Adipocyte (in vitro differentiated cells): ENCODE results near the gene FAM181A.

Experiments
- DNase-seq: peaks from one replicate; pipeline ENCODE4 v3.0.0-alpha.2; 2015; ENCODE audit warnings: low read depth
- H3K27me3 ChIP-seq: replicated peaks from 2 replicates; pipeline ENCODE4 v1.7.0; 2013; ENCODE audit warnings: mild to moderate bottlenecking, low read length, moderate library complexity; ENCODE audit not compliant: control insufficient read depth, insufficient read depth
- H3K36me3 ChIP-seq: 2 replicates; pipeline ENCODE4 v1.7.0; 2013; ENCODE audit warnings: low read length, mild to moderate bottlenecking, moderate library complexity; ENCODE audit not compliant: control insufficient read depth, insufficient read depth, severe bottlenecking
- H3K4me1 ChIP-seq: 2 replicates; pipeline ENCODE4 v1.7.0; 2013; ENCODE audit warnings: mild to moderate bottlenecking, low read length, moderate library complexity; ENCODE audit not compliant: control insufficient read depth, insufficient read depth
- H3K4me3 ChIP-seq: 2 replicates; pipeline ENCODE4 v1.7.0; 2013; ENCODE audit warnings: mild to moderate bottlenecking, low read length, moderate library complexity
- H3K9ac ChIP-seq: 2 replicates; pipeline ENCODE4 v1.7.0; 2013; ENCODE audit warnings: mild to moderate bottlenecking, low read length, moderate library complexity
- H3K9me3 ChIP-seq: 2 replicates; pipeline ENCODE4 v1.7.0; 2013; ENCODE audit warnings: mild to moderate bottlenecking, low read length, moderate library complexity; ENCODE audit not compliant: control insufficient read depth

The FAM181A gene

GRCh38 chr14:93892923-93893558 is 34.1 kb upstream of the FAM181A start:
- Histone ChIP-seq H3K4me3 (no peak overlapping the region), H3K27me3 (peaks cover 63% of the 10 kb centered on the region), H3K9me3 (peaks cover 9% of the 10 kb centered on the region), H3K9ac (peak overlapping the region; percentile 7), H3K4me1 (peaks cover 7% of the 10 kb centered on the region), H3K36me3 (no peaks in the 10 kb centered on the region)
- peak; percentile 83 for DNase-seq

- Histone ChIP-seq H3K9ac (peak overlapping the region; percentile 7), H3K9me3 (peaks cover 9% of the 10 kb centered on the region), H3K36me3 (no peaks in the 10 kb centered on the region), H3K27me3 (peaks cover 63% of the 10 kb centered on the region), H3K4me1 (peaks cover 7% of the 10 kb centered on the region), H3K4me3 (no peak overlapping the region)
- DNase-seq, result no peak
Observed at GRCh38 chr14:93893661-93894261, 33.4 kb upstream of the FAM181A start.

- Histone ChIP-seq H3K9me3 (peaks cover 9% of the 10 kb centered on the region), H3K4me1 (peaks cover 7% of the 10 kb centered on the region), H3K4me3 (no peak overlapping the region), H3K9ac (no peak overlapping the region), H3K27me3 (peaks cover 61% of the 10 kb centered on the region), H3K36me3 (no peaks in the 10 kb centered on the region)
- no peak for DNase-seq
Observed at GRCh38 chr14:93895023-93895604, 32.0 kb upstream of the FAM181A start.

- H3K4me3 ChIP-seq, result no peak overlapping the region
- DNase-seq, result no peak
- H3K36me3 ChIP-seq, result no peaks in the 10 kb centered on the region
- H3K9ac ChIP-seq, result no peak overlapping the region
- peaks cover 7% of the 10 kb centered on the region for H3K4me1 ChIP-seq
- H3K9me3 ChIP-seq, result peaks cover 9% of the 10 kb centered on the region
- H3K27me3 ChIP-seq, result peaks cover 48% of the 10 kb centered on the region
Observed at GRCh38 chr14:93897476-93897845, 29.7 kb upstream of the FAM181A start.

GRCh38 chr14:93898081-93898611 is 29.0 kb upstream of the FAM181A start:
- H3K36me3 ChIP-seq, result no peaks in the 10 kb centered on the region
- no peak overlapping the region for H3K4me3 ChIP-seq
- DNase-seq, result no peak
- peaks cover 9% of the 10 kb centered on the region for H3K9me3 ChIP-seq
- no peak overlapping the region for H3K9ac ChIP-seq
- peaks cover 5% of the 10 kb centered on the region for H3K4me1 ChIP-seq
- H3K27me3 ChIP-seq, result peaks cover 53% of the 10 kb centered on the region

- Histone ChIP-seq H3K9ac (no peak overlapping the region), H3K4me3 (no peak overlapping the region), H3K9me3 (peaks cover 9% of the 10 kb centered on the region), H3K27me3 (peaks cover 56% of the 10 kb centered on the region), H3K36me3 (no peaks in the 10 kb centered on the region), H3K4me1 (no peaks in the 10 kb centered on the region)
- DNase-seq, result no peak
Observed at GRCh38 chr14:93898731-93899130, 28.4 kb upstream of the FAM181A start.

- H3K4me3 ChIP-seq, result no peak overlapping the region
- no peaks in the 10 kb centered on the region for H3K4me1 ChIP-seq
- H3K9me3 ChIP-seq, result peaks cover 9% of the 10 kb centered on the region
- no peak overlapping the region for H3K9ac ChIP-seq
- H3K27me3 ChIP-seq, result peaks cover 40% of the 10 kb centered on the region
- H3K36me3 ChIP-seq, result no peaks in the 10 kb centered on the region
- no peak for DNase-seq
Observed at GRCh38 chr14:93901813-93902212, 25.3 kb upstream of the FAM181A start.

GRCh38 chr14:93902619-93903307 is 24.4 kb upstream of the FAM181A start:
- H3K4me3 ChIP-seq, result no peak overlapping the region
- no peak for DNase-seq
- H3K9me3 ChIP-seq, result no peaks in the 10 kb centered on the region

GRCh38 chr14:93903342-93904184 is 23.6 kb upstream of the FAM181A start:
- peak; percentile 37 for DNase-seq
- no peaks in the 10 kb centered on the region for H3K4me1 ChIP-seq
- peaks cover under 1% of the 10 kb centered on the region for H3K9me3 ChIP-seq
- H3K4me3 ChIP-seq, result no peak overlapping the region
- no peak overlapping the region for H3K9ac ChIP-seq
- H3K36me3 ChIP-seq, result no peaks in the 10 kb centered on the region
- H3K27me3 ChIP-seq, result peaks cover 33% of the 10 kb centered on the region

More at GRCh38 chr14:93902619-93903307, 24.4 kb upstream of the FAM181A start:
- Histone ChIP-seq H3K4me1 (no peaks in the 10 kb centered on the region), H3K36me3 (no peaks in the 10 kb centered on the region), H3K9ac (no peak overlapping the region), H3K27me3 (peaks cover 38% of the 10 kb centered on the region)

- no peaks in the 10 kb centered on the region for H3K4me1 ChIP-seq
- no peak overlapping the region for H3K4me3 ChIP-seq
- no peaks in the 10 kb centered on the region for H3K36me3 ChIP-seq
- no peak for DNase-seq
- H3K9ac ChIP-seq, result no peak overlapping the region
- H3K9me3 ChIP-seq, result peaks cover 6% of the 10 kb centered on the region
- H3K27me3 ChIP-seq, result peaks cover 31% of the 10 kb centered on the region
Observed at GRCh38 chr14:93905623-93906022, 21.5 kb upstream of the FAM181A start.
